HG03108 (cell line): Measurements from ENCODE around the gene STK38.

ENCODE experiments used
- ATAC-seq: cut with Tn5 transposase; IDR thresholded peaks from one replicate; pipeline ENCODE4 v1.9.1; 2021; ENCODE audit warnings: moderate library complexity; ENCODE audit not compliant: unreplicated experiment

The STK38 gene

GRCh38 chr6:36524871-36525270 lies 22.4 kb downstream of the STK38 start:
- no peak for ATAC-seq

- ATAC-seq = no peak
Observed at GRCh38 chr6:36523936-36524499, 23.3 kb downstream of the STK38 start.

GRCh38 chr6:36523451-36523850 lies 23.8 kb downstream of the STK38 start:
- no peak for ATAC-seq

GRCh38 chr6:36519352-36519751 lies 27.9 kb downstream of the STK38 start:
- no peak for ATAC-seq

- no peak for ATAC-seq
Observed at GRCh38 chr6:36517408-36517807, 29.9 kb downstream of the STK38 start.

GRCh38 chr6:36516988-36517387 lies 30.3 kb downstream of the STK38 start:
- ATAC-seq = no peak

GRCh38 chr6:36516559-36516958 lies 30.7 kb downstream of the STK38 start:
- no peak for ATAC-seq

GRCh38 chr6:36515844-36516243 lies 31.4 kb downstream of the STK38 start:
- ATAC-seq = no peak

GRCh38 chr6:36514554-36515456 lies 32.5 kb downstream of the STK38 start:
- ATAC-seq = peak; percentile 63

GRCh38 chr6:36510365-36510764 lies 36.9 kb downstream of the STK38 start:
- no peak for ATAC-seq

- no peak for ATAC-seq
Observed at GRCh38 chr6:36508532-36508931, 38.7 kb downstream of the STK38 start.

- ATAC-seq = no peak
Observed at GRCh38 chr6:36506611-36507010, 40.7 kb downstream of the STK38 start.

GRCh38 chr6:36505744-36506534 lies 41.3 kb downstream of the STK38 start:
- no peak for ATAC-seq

- ATAC-seq = no peak
Observed at GRCh38 chr6:36504982-36505381, 42.3 kb downstream of the STK38 start.

GRCh38 chr6:36504181-36504580 lies 43.1 kb downstream of the STK38 start:
- ATAC-seq = no peak

- ATAC-seq = no peak
Observed at GRCh38 chr6:36501686-36502085, 45.6 kb downstream of the STK38 start.

- no peak for ATAC-seq
Observed at GRCh38 chr6:36499918-36500317, 47.4 kb downstream of the STK38 start.

GRCh38 chr6:36495086-36495485 lies 52.2 kb downstream of the STK38 start:
- no peak for ATAC-seq

- ATAC-seq = no peak
Observed at GRCh38 chr6:36493859-36494258, 53.4 kb downstream of the STK38 start.

GRCh38 chr6:36493319-36493718 lies 54.0 kb downstream of the STK38 start:
- ATAC-seq = no peak

GRCh38 chr6:36492621-36493020 lies 54.7 kb downstream of the STK38 start:
- ATAC-seq = no peak

GRCh38 chr6:36492092-36492491 lies 55.2 kb downstream of the STK38 start:
- no peak for ATAC-seq
